Activated effector memory CD4-positive, alpha-beta T cell treated with anti-CD3 and anti-CD28 coated beads, Interleukin-2, amount 50 U/mL, for 16 hours (primary cell): ENCODE results near the gene TRPM3.

ENCODE experiments used
- DNase-seq: peaks from one replicate; pipeline ENCODE4 v3.0.0-alpha.2; 2020

Gene TRPM3

DNA sequence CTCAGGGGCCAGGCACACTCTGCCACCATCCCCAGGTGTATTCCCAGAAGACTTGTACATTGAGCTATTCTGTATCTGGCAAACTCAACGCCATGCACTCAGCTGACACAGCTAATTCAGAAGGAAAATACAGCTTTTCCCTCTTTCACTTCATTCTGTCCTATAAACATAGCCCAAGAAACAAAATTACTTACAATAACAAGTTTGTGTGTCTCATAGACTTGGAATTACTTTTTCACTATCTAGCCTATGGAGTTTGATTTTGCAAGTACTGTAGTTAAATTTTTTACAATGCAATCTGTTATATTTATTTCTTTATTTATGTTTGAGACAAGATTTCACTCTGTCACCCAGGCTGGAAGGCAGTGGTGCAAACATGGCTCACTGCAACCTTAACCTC is 581.9 kb downstream of the TRPM3 start:
- DNase-seq: no peak

DNA sequence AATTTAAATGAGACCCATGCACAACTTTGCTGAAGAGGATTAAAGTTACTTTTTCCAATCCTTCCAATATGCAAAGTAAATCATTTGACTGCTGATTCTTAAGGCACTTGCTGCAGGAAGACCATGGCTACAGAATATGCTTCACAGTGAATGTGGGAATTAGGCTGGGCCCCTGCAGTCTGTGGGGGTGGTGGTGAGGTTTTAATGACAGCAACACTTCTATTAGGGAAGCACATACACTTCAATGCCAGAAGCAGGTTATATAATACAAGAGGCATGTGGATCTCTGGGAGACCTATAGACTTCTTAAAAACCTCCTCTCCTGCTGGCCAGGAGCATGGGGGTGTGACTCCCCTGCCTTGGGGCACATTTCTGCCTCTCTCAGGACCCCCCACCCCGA is 582.4 kb downstream of the TRPM3 start:
- no peak for DNase-seq

DNA sequence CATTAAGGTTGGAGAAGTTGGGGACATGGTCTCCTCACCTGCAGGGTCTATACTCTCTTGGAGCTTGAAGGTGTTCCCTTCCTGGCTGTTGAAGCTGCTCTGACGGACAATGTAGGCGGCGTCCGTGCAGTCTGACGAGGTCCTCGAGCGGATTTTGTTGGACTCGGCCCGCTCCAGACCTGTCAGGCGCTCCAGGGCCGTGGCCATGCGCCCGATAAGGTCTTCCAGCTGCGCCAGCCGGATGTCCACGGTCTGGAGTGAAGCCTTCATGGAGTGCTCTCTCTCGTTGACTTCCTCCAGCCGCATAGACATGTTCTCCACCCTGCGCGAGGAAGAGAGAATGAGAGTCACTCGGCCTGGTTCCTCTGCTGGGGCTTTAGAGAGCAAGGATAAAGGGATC is 584.3 kb downstream of the TRPM3 start:
- no peak for DNase-seq

DNA sequence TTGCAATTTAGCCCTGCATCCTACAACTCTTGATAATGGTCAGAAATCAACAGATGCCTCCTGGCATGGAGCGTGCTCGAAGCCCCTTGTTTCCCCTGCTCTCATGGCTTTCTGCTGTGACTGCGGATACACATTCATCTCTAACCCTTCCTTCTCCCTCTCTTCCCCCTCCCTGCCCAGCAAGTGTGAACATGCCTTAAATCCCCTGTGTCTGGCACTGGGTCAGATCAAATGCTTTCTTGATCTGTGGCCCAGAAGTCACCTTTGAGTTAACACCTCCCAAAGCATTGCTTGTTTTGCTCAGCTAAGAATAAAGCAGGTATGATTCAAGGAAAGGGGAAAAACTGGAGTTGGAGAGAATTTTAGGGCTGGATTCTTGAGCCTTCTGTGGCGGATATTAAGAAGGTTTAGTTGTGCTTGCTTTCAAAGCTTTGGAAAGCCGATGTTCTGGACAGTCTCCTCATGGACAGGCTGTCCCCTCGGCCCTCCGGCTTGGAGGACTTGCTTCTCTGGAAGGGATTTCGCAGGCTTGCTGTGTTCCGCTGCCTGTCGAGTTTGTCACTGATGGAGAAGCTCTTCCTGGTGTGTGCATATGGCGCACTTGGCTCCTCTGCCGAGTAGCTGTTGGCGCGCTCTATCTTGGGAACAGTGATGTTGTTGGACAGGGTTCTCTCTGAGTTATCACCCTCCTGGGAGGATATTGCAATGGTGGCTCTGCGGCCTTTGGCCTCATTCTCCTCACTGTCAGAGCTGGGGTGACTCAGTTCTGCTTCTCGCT is 585.7 kb downstream of the TRPM3 start:
- no peak for DNase-seq

DNA sequence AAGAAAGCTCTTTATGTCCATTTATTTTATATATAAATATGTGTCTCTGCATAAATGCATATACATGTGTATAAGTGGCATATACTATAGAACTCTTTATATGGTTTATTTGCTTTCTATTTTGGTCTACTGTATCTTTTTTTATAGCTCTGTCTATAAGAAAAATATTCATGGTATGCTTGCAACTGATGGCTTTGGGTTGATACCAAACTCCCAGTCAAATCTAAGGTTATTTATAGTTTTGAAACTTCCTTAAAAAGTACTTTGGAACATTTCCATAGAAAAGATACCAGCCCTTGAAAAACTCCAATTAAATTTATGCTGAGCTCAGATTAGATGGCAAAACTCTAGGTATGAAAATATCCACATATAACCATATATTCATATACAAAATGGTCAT is 587.0 kb downstream of the TRPM3 start:
- DNase-seq: no peak

DNA sequence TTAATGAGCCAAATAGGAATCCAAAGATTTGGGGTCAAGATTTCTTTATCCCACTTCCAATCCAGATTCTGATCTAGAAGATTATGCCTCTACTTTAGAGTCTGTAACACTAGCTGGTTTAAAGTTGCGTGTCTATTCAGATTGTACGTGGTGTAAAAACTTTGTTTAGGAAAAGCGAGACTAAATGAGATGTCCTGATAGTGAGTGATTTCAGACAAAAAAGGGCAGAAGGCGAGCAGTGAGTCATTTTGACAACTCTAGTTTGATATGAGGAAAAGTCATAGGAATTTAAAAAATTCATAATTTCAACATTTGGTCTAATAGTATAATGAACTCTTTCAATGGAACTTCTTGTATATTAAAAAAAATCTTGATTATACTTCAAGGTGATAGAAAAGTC is 587.4 kb downstream of the TRPM3 start:
- DNase-seq: no peak

DNA sequence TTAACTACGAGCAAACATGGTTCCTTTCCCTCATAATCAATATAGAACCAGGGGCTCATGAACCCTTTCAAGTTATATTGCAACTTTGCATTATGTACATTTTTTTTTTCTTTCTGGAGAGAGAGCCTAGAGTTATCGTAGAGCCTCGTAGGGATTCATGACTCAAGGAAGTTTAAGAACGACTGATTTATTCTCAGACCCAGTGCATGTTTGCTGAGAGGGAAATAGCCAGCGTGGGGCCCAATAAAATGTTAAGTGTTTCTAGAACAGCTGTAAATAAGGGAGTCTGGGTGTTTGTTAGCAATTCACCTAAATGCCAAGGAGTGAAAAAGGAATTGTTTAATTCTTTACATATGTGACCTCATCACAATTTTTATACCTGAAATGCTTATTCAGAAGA is 587.9 kb downstream of the TRPM3 start:
- DNase-seq: no peak

DNA sequence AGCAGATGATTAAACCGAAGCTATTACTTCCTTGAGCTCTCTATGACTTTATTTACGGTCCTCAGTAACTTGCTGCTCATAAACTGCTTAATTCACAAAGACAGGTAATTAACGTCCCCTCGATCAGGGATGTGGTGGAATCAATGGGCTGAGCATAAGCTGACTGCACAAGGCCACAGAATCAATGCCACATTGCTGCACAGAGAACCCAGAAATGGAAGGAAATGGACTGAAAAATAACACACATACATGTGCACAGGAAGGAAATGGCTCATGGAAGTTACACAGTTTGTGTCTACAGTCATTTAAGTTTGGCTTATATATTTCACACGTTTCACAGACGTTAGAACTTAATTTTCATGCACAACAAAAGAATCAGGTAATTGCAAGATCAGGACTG is 588.7 kb downstream of the TRPM3 start:
- DNase-seq: no peak

DNA sequence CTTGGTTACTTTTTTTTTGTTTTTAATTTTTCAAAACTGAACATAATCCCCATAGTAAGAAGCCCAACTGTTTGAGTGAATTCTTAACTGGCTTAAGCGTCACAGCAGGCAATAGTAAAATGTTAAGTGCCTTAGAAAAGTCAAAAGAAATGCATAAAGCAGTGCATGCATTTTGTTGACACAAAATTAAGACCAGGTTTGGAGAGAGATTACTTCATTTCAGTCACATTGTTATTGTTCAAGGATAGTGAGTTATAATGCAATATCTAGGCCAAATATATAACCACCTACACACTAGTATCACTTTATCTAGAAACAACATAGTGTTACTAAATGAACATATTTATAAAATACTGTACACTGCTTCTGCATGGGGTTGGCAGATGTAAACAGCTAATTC is 590.1 kb downstream of the TRPM3 start:
- no peak for DNase-seq

DNA sequence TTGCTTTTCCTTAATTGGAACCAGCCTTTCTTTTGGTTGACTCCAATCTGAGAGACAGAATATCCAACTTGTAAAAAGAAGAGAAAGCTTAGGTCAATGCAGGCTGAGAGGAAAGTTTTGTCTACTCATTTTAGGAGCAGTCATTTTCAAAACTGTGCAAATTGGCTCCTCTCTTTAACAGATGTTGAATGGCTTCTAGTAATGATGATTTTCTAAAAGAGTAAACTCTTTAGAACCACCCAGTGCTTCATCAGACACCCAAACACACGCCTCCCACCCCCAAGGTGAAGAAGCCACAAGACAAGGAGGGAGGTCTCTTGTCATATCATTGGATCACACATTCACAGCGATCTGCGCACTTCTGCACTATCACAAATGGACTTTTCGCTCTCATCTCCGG is 590.7 kb downstream of the TRPM3 start:
- no peak for DNase-seq

DNA sequence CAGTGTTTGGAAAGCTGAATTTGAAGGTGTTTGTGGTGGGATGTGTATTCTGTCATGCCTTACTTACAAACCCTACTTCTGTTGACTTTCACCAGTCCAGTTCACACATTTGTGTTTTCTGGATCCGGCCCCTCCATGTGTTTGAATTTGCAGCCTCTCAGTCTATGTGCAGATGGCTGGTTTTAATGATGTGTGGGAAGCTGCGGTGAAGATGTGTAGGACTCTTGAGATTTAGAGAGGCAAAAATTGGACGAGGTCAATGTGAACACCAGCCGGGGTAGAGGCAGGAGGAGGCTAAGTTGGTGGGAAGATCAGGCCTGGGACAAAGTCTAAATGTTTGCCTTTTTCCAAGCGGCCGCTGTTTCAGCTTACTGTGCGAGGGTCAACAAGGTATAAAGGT is 591.6 kb downstream of the TRPM3 start:
- DNase-seq: no peak

DNA sequence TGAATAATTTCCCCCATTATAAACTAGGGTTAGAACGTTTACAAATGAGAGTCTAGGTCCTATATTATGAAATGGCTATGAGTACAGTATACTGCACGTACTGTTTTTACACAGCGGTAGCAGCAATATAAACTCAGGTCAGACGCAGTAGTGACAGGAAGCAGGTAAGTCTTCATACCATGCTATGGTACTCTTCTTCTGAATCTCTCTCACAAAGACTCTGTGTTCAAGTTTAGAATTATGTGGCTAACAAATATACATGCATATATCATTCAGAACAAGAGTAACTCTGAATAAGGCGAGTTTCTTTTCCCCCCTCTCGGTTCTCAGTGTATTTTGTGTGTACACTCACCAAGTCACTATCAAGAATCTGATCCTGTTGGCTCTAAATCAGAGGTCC is 592.0 kb downstream of the TRPM3 start:
- no peak for DNase-seq

DNA sequence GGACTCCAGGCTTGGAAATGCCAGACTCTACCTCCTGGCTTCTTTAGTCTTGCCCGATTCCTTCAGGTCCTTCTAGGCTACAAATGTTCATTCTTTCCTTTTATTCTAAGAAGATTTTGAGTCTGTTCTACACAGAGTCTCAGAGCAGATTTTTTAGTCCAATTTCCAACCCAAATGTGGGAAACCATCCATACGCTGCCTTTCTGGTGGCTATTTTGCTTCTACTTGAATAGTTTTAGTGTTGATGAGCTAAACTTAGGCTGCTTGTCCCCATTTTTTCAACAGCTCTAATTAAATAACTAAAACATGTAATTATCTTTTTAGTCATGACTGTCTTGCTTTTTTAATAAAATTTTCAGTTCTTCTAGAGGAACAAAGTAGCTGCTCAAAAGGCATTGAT is 594.5 kb downstream of the TRPM3 start:
- no peak for DNase-seq

DNA sequence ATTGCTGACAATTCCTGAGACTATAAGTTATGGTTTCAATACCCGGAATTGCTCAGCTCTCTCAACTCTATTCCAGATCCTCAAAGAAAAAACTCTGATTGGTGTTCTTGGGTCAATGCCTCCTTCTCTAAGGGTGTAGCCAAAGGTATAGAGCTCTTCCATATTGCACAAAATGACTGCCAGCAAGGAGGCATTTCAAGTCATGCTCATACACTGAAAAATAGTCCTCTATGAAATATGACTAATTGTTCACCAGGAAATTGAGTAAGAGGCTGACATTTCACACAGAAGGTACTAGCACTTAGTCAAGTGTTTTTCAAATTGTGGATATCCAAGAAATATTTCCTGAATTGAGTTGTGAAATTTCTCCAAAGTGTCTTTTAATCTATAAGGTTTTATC is 595.9 kb downstream of the TRPM3 start:
- no peak for DNase-seq

DNA sequence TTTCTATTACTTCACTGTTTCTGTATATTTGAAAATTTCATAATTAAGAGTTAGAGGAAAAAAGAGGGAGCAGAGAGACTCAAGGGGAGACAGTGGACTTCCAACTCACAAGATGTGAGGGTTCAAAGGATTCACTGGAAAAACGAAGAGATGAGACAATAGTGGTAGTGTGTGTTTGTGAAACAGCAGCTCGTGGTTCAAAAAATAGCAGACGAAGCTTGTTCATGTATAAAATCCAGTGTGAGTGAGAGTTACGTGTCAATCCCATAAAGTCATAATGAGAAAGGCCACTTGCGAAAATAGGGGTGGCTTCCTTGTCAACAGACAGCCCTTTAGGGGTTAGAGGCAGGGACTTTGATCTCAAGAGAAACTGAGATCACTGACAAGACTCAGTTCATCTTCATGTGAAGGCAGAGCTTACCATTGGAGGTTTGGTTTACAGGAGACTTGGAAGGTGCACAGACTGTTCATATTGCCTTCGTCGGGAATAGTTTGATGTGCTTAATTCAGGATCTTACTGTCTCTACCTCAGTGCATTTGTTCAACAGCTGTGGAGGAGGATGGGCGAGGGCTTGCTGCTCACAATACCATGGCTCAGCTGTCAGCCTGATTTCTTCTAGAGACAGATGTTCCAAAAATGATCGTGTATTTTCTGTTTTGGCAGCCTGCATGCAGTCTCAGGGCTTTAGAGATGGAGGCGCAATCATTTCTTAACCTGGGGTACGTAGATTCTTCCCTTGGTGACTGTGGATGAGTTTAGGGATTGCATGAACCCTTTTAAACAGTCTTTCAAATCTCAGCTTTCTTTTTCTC is 601.3 kb downstream of the TRPM3 start:
- DNase-seq: no peak

DNA sequence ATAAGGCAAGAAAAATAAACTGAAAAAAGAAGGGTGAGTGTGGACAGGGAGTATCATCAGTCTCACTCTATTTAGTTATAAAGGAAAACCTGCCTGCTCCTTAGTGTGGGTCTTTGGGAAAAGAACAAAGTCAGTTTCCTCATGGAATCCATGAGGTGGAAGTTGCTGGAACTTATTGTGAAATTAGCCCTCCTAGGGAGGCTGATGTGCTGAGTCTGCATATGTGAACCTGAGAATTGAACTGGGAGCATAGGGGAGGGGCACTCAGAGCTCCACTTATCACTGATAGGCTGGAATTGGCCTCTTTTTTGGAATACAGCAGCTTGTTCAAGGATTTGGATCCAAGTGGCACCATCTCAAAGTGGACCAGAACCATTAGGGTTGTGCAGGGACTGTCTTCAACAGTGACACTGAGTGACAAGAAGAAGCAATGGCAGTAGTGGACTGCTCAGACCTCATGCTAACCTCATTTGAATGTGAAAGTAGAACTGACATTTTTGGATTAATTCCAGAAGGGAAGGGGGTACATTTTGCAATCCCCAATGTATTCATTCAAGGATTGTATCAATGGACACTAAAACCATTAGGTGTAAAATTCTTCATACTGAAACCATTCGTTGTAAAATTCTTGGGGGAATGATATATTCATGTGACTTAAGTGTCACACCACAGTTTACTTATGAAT is 603.4 kb downstream of the TRPM3 start:
- DNase-seq: no peak

DNA sequence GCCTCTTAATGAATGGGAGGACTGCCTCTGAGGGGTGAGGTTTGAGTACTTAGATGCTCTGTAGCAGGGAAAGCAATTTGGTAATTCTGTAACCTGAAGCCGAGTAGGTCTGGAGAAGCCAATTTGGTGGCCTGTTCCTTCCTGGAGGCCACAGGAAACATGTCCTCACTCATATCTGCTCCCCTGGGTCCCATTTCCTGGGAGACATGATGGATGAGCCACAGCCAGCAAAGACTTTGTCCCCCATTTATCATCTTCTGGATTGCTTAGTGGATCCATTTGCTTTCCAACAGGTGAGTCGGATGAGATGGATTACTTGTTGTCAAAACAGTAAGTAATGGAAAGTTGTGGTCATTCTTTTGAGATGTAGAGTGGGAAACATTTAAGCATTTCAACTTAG is 607.1 kb downstream of the TRPM3 start:
- DNase-seq: no peak

DNA sequence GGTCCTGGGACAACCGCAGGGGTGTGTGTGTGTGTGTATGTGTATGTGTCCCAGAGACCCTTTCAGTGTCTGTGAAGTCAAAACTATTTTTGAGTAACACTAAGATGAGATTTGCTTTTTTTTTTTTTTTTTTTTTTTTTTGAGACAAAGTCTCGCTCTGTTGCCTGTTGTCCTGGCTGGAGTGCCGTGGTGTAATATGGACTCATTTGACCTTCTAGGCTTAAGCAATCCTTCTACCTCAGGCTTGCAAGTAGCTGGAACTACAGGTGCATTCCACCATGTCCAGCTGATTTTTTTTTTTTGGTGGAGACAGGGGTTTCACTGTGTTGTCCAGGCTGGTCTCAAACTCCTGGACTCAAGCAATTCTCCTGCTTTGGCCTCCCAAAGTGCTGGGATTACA is 609.6 kb downstream of the TRPM3 start:
- DNase-seq: no peak

DNA sequence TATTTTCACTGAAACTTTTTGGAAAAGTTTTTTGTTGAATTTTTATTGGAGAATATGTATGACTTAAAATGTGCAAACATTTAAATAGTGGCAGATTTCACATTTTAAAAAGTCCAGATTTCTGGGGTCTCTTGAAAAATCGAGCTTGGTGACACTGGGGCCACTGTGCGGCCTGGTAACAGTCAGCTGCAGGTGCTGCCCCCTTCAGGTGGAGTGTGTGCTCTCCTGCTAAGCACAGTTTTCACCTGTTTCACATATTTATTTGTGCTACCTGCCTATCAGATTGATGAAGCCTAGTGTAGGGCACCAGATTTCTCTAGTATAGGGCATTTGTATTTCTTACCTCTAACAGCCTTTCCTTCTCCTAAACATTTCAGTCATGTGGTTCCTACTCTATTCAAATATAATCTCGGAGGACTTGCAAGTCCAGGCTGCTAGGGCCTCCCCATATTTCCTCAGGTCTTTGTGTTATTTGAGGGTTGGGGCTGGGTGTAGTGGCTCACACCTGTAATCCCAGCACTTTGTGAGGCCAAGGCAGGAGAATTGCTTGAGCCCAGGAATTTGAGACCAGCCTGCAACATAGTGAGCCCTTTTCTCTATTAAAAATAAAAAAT is 611.2 kb downstream of the TRPM3 start:
- no peak for DNase-seq

DNA sequence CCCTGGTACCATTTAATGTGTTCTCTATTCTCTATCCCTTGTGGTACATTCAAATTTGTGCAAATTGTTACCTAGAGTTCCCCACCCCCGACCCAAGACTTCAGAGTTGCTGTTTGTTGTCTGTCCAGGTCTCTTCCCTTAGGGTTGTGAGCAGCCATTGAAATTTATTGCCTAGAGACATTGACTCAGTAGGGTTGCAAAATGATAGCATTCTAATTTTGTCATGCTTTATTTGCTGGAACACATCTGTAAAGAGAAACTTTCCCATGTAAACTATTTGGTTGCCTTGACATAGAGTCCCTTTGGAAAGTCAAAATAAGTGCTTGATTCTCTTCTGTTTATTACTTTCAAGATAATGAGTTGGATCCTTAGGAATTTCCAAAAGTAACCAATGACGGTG is 615.3 kb downstream of the TRPM3 start:
- DNase-seq: no peak

DNA sequence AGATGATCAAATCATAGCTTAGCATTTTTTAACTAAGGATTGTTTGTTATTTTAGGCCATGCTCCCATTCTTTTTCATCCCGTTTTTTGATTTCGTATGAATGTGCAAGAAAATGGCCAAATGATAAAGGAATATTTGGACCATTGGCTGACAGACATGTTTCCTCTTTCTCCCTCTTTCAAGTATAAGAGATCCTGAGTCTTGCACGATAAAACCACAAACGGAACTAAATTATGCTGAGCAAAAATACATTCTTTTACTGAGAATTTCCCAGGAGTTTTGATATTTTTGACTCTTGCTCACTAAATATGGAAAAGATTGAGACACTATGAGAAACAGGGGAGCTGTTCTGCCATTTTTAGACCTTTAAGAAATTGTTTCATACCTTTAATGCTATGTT is 616.6 kb downstream of the TRPM3 start:
- DNase-seq: no peak

DNA sequence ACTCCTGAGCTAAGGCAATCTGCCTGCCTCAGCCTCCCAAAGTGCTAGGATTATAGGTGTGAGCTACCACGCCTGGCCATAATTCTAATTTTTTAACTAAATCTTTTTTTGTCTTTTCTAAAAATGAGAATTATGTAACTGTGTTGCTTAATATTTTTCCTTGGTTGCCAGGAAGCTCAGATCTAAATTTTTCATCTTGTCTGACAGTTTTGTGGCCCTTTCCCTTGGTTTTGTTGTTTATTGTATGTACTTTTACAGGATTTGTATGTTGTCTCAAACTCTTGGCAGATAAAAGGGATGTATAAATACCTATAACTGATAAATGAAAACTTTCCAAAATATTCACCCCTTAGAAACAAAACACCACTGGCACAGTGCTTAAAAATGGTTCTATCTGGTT is 618.7 kb downstream of the TRPM3 start:
- no peak for DNase-seq

DNA sequence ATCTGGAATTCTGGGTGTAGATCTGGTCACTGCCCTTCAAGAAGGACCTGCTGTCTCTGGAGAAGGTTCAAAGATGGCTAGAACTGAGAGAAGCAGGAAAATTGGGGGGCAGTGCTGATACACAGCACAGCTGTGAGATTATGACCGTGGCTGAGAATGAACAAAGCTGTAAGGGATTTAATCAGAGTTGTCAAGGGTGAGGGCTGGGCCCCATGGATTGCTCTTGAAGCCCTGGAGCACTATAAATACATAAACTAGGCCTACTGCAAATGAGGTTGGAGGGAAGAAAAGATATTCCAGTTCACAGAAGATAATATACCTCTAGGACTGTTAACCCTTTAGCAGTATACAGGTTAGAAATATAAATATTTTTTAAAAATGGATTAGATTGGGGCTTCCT is 620.6 kb downstream of the TRPM3 start:
- DNase-seq: no peak

DNA sequence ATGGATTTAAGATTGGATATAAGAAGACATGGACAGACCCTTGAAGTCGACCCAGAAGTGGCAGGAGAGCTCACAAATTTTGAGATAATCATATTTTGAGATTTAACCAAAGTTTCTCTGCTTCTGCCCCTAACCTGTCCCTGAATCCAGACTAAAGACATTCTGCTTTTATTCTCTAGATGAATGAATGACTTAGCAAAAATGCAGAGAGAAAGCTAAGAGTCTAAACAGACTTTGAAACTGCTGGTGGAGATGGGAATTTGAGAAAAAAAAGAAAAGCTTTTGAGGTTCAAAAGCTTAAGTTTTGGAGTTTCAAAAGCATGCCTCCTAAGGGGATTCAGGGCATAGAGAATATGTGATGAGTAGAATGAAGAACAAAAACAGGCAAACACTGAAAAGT is 621.8 kb downstream of the TRPM3 start:
- DNase-seq: no peak
